Measurements from ENCODE around the gene DAGLB. TPM values are rescaled to one million over a fixed set of nuclear protein-coding genes. Genes with fewer than 3 reads are reported as not detected.
"Not testable (repeated sequence)": the region's sequence is repeated elsewhere in the genome, so short reads cannot be mapped to it uniquely, and the experiment has no call there.

DAGLB gene
- total RNA-seq, 1 experiment from 2014 or later: 33.6 TPM

GRCh38 chr7:6384327-6384726, 63.4 kb downstream of the DAGLB start:
- TF ChIP-seq JAZF1 (CRISPR knock-in tag; IDR thresholded peaks at IDR 0.05): no peak
- no peak for TF ChIP-seq TP53 (CRISPR knock-in tag; IDR thresholded peaks at IDR 0.05)
- TF ChIP-seq AR (CRISPR knock-in tag; IDR thresholded peaks at IDR 0.05): no peak
- no peak for TF ChIP-seq ZNF416 (CRISPR knock-in tag; IDR thresholded peaks at IDR 0.05)
- TF ChIP-seq SMAD4 (CRISPR knock-in tag; IDR thresholded peaks at IDR 0.05): no peak
- no peak for TF ChIP-seq ZNF219 (CRISPR knock-in tag; IDR thresholded peaks at IDR 0.05; ENCODE audit: borderline replicate concordance)
- no peak for TF ChIP-seq FOXJ3 (CRISPR knock-in tag; IDR thresholded peaks at IDR 0.05; ENCODE audit: borderline replicate concordance)
- TF ChIP-seq PRRX2 (CRISPR knock-in tag; IDR thresholded peaks at IDR 0.05): no peak
- TF ChIP-seq ZNF317 (CRISPR knock-in tag; IDR thresholded peaks at IDR 0.05; ENCODE audit: borderline replicate concordance, low read depth): no peak
- no peak for TF ChIP-seq NFATC4 (CRISPR knock-in tag; IDR thresholded peaks at IDR 0.05)
- no peak for TF ChIP-seq JUN (CRISPR knock-in tag; IDR thresholded peaks at IDR 0.05)
- TF ChIP-seq PRDM15 (CRISPR knock-in tag; IDR thresholded peaks at IDR 0.05): no peak
- no peak for TF ChIP-seq NFYB (CRISPR knock-in tag; conservative IDR thresholded peaks at IDR 0.05; ENCODE audit: low read depth)
- CTCF ChIA-PET: no interaction called here
- no peaks in the 10 kb centered on the region for H3K9me3 Mint-ChIP-seq
- DNase-seq (ENCODE audit: low spot score) (no peak), ATAC-seq (no peak; the same call in 1 of the 2 replicates)
- H3K36me3 Mint-ChIP-seq: peaks cover 29% of the 10 kb centered on the region
- H3K27me3 Mint-ChIP-seq (ENCODE audit: low read depth): no peaks in the 10 kb centered on the region
- peak overlapping the region; percentile 85 for H3K27ac Mint-ChIP-seq
- peaks cover 57% of the 10 kb centered on the region for H3K4me1 Mint-ChIP-seq
- H3K4me3 Mint-ChIP-seq: no peak overlapping the region
- POLR2A ChIA-PET: no interaction called here

GRCh38 chr7:6382817-6383216, 64.9 kb downstream of the DAGLB start:
- ATAC-seq (no peak), DNase-seq (ENCODE audit: low spot score) (no peak)
- Mint-ChIP-seq H3K4me3 (peak overlapping the region; percentile 18; the same call in 1 of the 2 replicates), H3K36me3 (peaks cover 26% of the 10 kb centered on the region), H3K27me3 (ENCODE audit: low read depth) (no peaks in the 10 kb centered on the region), H3K27ac (peak overlapping the region; percentile 8), H3K4me1 (peaks cover 65% of the 10 kb centered on the region), H3K9me3 (no peaks in the 10 kb centered on the region)
- ChIA-PET CTCF (interaction anchor here (1.2 to 1.6 kb wide), 2 partner anchors 36 to 223 kb away, joined by 3 to 5 read pairs; no protein-coding TSS in a partner anchor), POLR2A (no interaction called here)
- no peak for TF ChIP-seq ATF2 (CRISPR knock-in tag; IDR thresholded peaks at IDR 0.05; ENCODE audit: borderline replicate concordance, low read depth)

GRCh38 chr7:6381846-6382245, 65.9 kb downstream of the DAGLB start:
- peaks cover 19% of the 10 kb centered on the region for H3K36me3 Mint-ChIP-seq
- POLR2A ChIA-PET: interaction anchor here (0.7 kb wide), 1 partner anchor 119 kb away, joined by 4 read pairs; no protein-coding TSS in a partner anchor

More at GRCh38 chr7:6381846-6382245, 65.9 kb downstream of the DAGLB start:
- ATAC-seq; H3K9me3 Mint-ChIP-seq; H3K4me3 Mint-ChIP-seq; H3K27me3 Mint-ChIP-seq (ENCODE audit: low read depth); CTCF ChIA-PET; DNase-seq (ENCODE audit: low spot score): not testable (repeated sequence)
- peaks cover 71% of the 10 kb centered on the region for H3K4me1 Mint-ChIP-seq
- H3K27ac Mint-ChIP-seq: peak overlapping the region; percentile 65
